Liver (tissue), 9 donors: ENCODE measurements around the gene ZNF436. TPM values are rescaled to one million over a fixed set of nuclear protein-coding genes. Genes with fewer than 3 reads are reported as not detected.

Source experiments
- DNase-seq: peaks from one replicate; pipeline ENCODE4 v3.0.0-alpha.2; 2017; ENCODE audit warnings: low spot score
- H3K27ac ChIP-seq, 2 donors: one replicate each; pipeline ENCODE4 v1.7.0; 2013; ENCODE audit warnings: inconsistent platforms in 2 of 2, low read length in 2 of 2, control low read depth in 1 of 2, low read depth in 1 of 2, mild to moderate bottlenecking in 1 of 2
- H3K27me3 ChIP-seq, 4 donors: one replicate each; pipeline versions ENCODE4 v1.6.1 to v1.7.0; 2013; ENCODE audit warnings: low read length in 3 of 4, inconsistent platforms in 1 of 4, mild to moderate bottlenecking in 1 of 4, moderate library complexity in 1 of 4; ENCODE audit not compliant: control insufficient read depth in 4 of 4, insufficient read depth in 4 of 4
- H3K36me3 ChIP-seq, 4 donors: one replicate each; pipeline versions ENCODE4 v1.6.1 to v1.7.0; 2013; ENCODE audit warnings: low read length in 3 of 4, mild to moderate bottlenecking in 3 of 4, low read depth in 1 of 4, moderate library complexity in 1 of 4; ENCODE audit not compliant: control insufficient read depth in 4 of 4, insufficient read depth in 3 of 4
- H3K4me1 ChIP-seq, 4 donors: one replicate each; pipeline versions ENCODE4 v1.6.1 to v1.7.0; 2013; ENCODE audit warnings: low read length in 3 of 4, mild to moderate bottlenecking in 3 of 4, moderate library complexity in 1 of 4; ENCODE audit not compliant: control insufficient read depth in 4 of 4, insufficient read depth in 4 of 4
- H3K4me3 ChIP-seq, 3 donors: one replicate each; pipeline versions ENCODE4 v1.6.1 to v1.7.0; 2013; ENCODE audit warnings: low read length in 3 of 3, control low read depth in 1 of 3, low read depth in 1 of 3, mild to moderate bottlenecking in 1 of 3
- H3K9ac ChIP-seq, 2 donors: one replicate each; pipeline ENCODE4 v1.7.0; 2013; ENCODE audit warnings: low read length in 2 of 2, mild to moderate bottlenecking in 2 of 2, moderate library complexity in 2 of 2, control low read depth in 1 of 2, low read depth in 1 of 2
- H3K9me3 ChIP-seq, 4 donors: one replicate each; pipeline versions ENCODE4 v1.6.1 to v1.7.0; 2013; ENCODE audit warnings: low read length in 3 of 4; ENCODE audit not compliant: control insufficient read depth in 4 of 4
- FOXA1 ChIP-seq: IDR thresholded peaks from 2 replicates; pipeline ENCODE4 v1.6.1; 2016; ENCODE audit warnings: antibody characterized with exemption
- FOXA2 ChIP-seq: IDR thresholded peaks from 2 replicates; pipeline ENCODE4 v1.6.1; 2016; ENCODE audit warnings: antibody characterized with exemption
- GABPA ChIP-seq, 2 donors: IDR thresholded peaks in 1 of 2; conservative IDR thresholded peaks in 1 of 2; 2 replicates each; pipeline ENCODE4 v1.6.1; 2016; ENCODE audit warnings: antibody characterized with exemption in 2 of 2, mild to moderate bottlenecking in 1 of 2, moderate library complexity in 1 of 2
- JUND ChIP-seq, 2 donors: IDR thresholded peaks; 2 replicates each; pipeline ENCODE4 v1.6.1; 2016; ENCODE audit warnings: antibody characterized with exemption in 2 of 2
- MAX ChIP-seq: IDR thresholded peaks from 2 replicates; pipeline ENCODE4 v1.6.1; 2016; ENCODE audit warnings: antibody characterized with exemption
- NR2F2 ChIP-seq: IDR thresholded peaks from 2 replicates; pipeline ENCODE4 v1.6.1; 2016; ENCODE audit warnings: antibody characterized with exemption
- RAD21 ChIP-seq, 2 donors: IDR thresholded peaks; 2 replicates each; pipeline ENCODE4 v1.6.1; 2016; ENCODE audit warnings: antibody characterized with exemption in 2 of 2, mild to moderate bottlenecking in 2 of 2
- REST ChIP-seq: IDR thresholded peaks from 2 replicates; pipeline ENCODE4 v1.6.1; 2016; ENCODE audit warnings: antibody characterized with exemption, mild to moderate bottlenecking
- RXRA ChIP-seq, 2 donors: IDR thresholded peaks; 2 replicates each; pipeline ENCODE4 v1.6.1; 2017 to 2018; ENCODE audit warnings: antibody characterized with exemption in 2 of 2, mild to moderate bottlenecking in 1 of 2
- SP1 ChIP-seq: IDR thresholded peaks from 2 replicates; pipeline ENCODE4 v1.6.1; 2018; ENCODE audit warnings: antibody characterized with exemption, mild to moderate bottlenecking
- TAF1 ChIP-seq: conservative IDR thresholded peaks from 2 replicates; pipeline ENCODE4 v1.6.1; 2016; ENCODE audit warnings: antibody characterized with exemption, mild to moderate bottlenecking
- YY1 ChIP-seq: IDR thresholded peaks from 2 replicates; pipeline ENCODE4 v1.6.1; 2016; ENCODE audit warnings: antibody characterized with exemption, mild to moderate bottlenecking
- WGBS: extraction: QIAGEN DNeasy Blood & Tissue Kit; methylation state at CpG from one replicate; pipeline ENCODE4 v1.1.7; 2013; 5-methylcytosine and 5-hydroxymethylcytosine counted together
- polyA plus RNA-seq, 2 donors: library from polyadenylated mRNA; stranded (reverse) in 1 of 2; unstranded in 1 of 2; fragments of 200-250 nt in 1 of 2; fragments of >200 nt in 1 of 2; fragmentation: Nextera tagmentation in 1 of 2; extraction: Ambion mirVana in 1 of 2; gene quantifications; one replicate each; pipeline versions ENCODE4 v1.2.1 to v1.2.3, GENCODE V29; 2013 to 2015
- total RNA-seq, 2 donors: library from RNA; depleted of rRNA; stranded (reverse); fragments of >200 nt; gene quantifications; one replicate each; pipeline ENCODE4 v1.2.3, GENCODE V29; 2014
- TF ChIP-seq, protein P1 (sequence below): fragments of 150-350 bp; IDR thresholded peaks from 2 replicates; pipeline ENCODE4 v1.5.1; 2017; ENCODE audit warnings: improper control_type of control experiment, low read depth, low read length; ENCODE audit not compliant: missing input control
- TF ChIP-seq, protein P2 (sequence below): IDR thresholded peaks from 2 replicates; pipeline ENCODE4 v1.6.1; 2016; ENCODE audit warnings: antibody characterized with exemption
- TF ChIP-seq, protein P3 (sequence below): IDR thresholded peaks from 2 replicates; pipeline ENCODE4 v1.6.1; 2016; ENCODE audit warnings: antibody characterized with exemption
- donor health status: healthy.
- donor health status: healthy.
- donor health status: healthy.
- donor health status: healthy.
- donor health status: healthy.

ZNF436 gene
- total RNA-seq (1 to 10 TPM; 5.4 to 8.0 TPM), polyA plus RNA-seq (1 to 10 TPM; 1.3 to 2.1 TPM)

DNA sequence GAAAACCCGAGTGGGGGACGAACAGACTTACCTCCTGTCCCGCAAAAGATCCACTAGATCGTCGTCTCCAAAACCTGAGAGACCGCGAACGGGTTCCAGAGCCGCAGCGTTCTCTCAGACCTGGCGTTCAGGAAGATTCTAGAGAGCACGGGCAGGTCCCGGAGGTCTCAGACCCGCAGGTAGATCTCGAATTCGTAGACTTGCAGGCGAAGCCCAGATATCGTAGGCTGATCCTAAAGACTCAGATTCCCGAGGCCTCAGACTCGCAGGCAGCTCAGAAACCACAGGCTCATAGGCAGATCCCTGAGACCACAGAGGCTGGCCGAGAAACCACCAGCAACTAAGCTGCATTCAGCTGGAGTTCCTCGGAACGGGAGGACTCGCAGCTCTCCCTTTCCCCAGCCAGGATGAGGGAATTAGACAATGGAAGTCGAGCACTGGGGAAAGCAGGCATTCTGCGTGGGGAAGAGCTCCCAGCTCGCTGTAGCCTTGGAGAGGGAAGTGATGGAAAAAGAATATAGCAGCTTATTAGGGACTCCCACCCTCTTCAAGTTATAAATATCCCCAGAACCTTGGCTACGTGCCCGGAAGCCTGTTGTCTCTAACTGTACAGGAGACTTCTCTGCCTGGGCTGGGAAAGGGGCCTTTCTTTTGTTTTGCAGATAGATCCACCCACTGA, at the start of gene ZNF436:
Gene ZNF436 (minus strand): TSS at position 502 of the 679 bp plus-strand sequence. CDS start 1,831 bp downstream, outside the sequence.
- no peaks in the 10 kb centered on the region for H3K27me3 ChIP-seq
- WGBS = under 1% methylated on average over 29 of the region's 29 CpGs
- DNase-seq = peak; percentile 75
- H3K27ac ChIP-seq = peak within 1 kb of the TSS; percentile 100
- TF ChIP-seq RXRA (IDR thresholded peaks at IDR 0.05) = no peak
- peak; percentile 8 for TF ChIP-seq YY1
- peaks cover 0 to 8% (median 4%) of the 10 kb centered on the region in 4 donors for H3K36me3 ChIP-seq
- peaks cover 3 to 34% (median 29%) of the 10 kb centered on the region in 4 donors for H3K4me1 ChIP-seq
- H3K4me3 ChIP-seq = peak within 1 kb of the TSS; percentile 81 to 88 (median 88)
- peaks cover 0 to 10% (median under 1%) of the 10 kb centered on the region in 4 donors for H3K9me3 ChIP-seq
- H3K9ac ChIP-seq = peak within 1 kb of the TSS; percentile 98 to 100

DNA sequence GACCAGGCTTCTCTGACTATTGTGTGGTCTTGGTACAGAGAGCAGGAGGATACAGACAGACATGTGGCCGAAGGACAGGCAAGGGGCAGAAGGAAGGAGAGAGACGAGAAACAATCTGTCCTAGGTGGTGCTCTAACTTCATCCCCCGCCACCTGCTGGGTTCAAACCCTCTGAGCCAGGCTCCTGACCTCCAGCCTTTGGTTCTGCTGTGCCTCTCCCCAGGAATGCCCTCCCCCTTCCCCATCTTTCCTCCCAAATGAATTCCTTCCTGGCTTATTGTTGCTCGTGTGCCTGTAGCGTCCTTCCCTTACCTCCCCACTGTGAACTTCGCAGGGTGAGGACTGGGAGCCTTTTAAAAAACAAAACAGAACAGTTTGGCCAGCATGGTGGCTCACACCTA, 49.5 kb upstream of the ZNF436 start:
- Histone ChIP-seq H3K9me3 (no peaks in the 10 kb centered on the region), H3K36me3 (peaks cover 5 to 13% (median 5%) of the 10 kb centered on the region in 4 donors), H3K27ac (no peak overlapping the region), H3K4me1 (peaks cover 19 to 47% (median 32%) of the 10 kb centered on the region in 4 donors), H3K9ac (no peak overlapping the region), H3K4me3 (no peak overlapping the region), H3K27me3 (no peaks in the 10 kb centered on the region)
- no peak for TF ChIP-seq RXRA (IDR thresholded peaks at IDR 0.05)
- TF ChIP-seq, protein P1, sequence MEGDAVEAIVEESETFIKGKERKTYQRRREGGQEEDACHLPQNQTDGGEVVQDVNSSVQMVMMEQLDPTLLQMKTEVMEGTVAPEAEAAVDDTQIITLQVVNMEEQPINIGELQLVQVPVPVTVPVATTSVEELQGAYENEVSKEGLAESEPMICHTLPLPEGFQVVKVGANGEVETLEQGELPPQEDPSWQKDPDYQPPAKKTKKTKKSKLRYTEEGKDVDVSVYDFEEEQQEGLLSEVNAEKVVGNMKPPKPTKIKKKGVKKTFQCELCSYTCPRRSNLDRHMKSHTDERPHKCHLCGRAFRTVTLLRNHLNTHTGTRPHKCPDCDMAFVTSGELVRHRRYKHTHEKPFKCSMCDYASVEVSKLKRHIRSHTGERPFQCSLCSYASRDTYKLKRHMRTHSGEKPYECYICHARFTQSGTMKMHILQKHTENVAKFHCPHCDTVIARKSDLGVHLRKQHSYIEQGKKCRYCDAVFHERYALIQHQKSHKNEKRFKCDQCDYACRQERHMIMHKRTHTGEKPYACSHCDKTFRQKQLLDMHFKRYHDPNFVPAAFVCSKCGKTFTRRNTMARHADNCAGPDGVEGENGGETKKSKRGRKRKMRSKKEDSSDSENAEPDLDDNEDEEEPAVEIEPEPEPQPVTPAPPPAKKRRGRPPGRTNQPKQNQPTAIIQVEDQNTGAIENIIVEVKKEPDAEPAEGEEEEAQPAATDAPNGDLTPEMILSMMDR = no peak
- no peak for TF ChIP-seq FOXA2
- no peak for TF ChIP-seq GABPA (IDR thresholded peaks at IDR 0.05 in 1 of 2, conservative IDR thresholded peaks at IDR 0.05 in 1 of 2)
- TF ChIP-seq TAF1 = no peak
- TF ChIP-seq RAD21 (IDR thresholded peaks at IDR 0.05) = no peak
- TF ChIP-seq JUND (IDR thresholded peaks at IDR 0.05) = no peak
- no peak for TF ChIP-seq SP1
- no peak for TF ChIP-seq YY1
- no peak for TF ChIP-seq NR2F2
- no peak for TF ChIP-seq REST
- TF ChIP-seq FOXA1 = no peak
- TF ChIP-seq, protein P2, sequence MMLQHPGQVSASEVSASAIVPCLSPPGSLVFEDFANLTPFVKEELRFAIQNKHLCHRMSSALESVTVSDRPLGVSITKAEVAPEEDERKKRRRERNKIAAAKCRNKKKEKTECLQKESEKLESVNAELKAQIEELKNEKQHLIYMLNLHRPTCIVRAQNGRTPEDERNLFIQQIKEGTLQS = no peak
- TF ChIP-seq MAX = no peak
- TF ChIP-seq, protein P3, sequence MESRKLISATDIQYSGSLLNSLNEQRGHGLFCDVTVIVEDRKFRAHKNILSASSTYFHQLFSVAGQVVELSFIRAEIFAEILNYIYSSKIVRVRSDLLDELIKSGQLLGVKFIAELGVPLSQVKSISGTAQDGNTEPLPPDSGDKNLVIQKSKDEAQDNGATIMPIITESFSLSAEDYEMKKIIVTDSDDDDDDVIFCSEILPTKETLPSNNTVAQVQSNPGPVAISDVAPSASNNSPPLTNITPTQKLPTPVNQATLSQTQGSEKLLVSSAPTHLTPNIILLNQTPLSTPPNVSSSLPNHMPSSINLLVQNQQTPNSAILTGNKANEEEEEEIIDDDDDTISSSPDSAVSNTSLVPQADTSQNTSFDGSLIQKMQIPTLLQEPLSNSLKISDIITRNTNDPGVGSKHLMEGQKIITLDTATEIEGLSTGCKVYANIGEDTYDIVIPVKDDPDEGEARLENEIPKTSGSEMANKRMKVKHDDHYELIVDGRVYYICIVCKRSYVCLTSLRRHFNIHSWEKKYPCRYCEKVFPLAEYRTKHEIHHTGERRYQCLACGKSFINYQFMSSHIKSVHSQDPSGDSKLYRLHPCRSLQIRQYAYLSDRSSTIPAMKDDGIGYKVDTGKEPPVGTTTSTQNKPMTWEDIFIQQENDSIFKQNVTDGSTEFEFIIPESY = no peak
- no peak for DNase-seq
- WGBS = 89% methylated on average over 6 of the region's 6 CpGs
